ENCODE measurements around the gene PCYT1A.
"Not testable (repeated sequence)": the region's sequence is repeated elsewhere in the genome, so short reads cannot be mapped to it uniquely, and the experiment has no call there.

Gene PCYT1A

DNA sequence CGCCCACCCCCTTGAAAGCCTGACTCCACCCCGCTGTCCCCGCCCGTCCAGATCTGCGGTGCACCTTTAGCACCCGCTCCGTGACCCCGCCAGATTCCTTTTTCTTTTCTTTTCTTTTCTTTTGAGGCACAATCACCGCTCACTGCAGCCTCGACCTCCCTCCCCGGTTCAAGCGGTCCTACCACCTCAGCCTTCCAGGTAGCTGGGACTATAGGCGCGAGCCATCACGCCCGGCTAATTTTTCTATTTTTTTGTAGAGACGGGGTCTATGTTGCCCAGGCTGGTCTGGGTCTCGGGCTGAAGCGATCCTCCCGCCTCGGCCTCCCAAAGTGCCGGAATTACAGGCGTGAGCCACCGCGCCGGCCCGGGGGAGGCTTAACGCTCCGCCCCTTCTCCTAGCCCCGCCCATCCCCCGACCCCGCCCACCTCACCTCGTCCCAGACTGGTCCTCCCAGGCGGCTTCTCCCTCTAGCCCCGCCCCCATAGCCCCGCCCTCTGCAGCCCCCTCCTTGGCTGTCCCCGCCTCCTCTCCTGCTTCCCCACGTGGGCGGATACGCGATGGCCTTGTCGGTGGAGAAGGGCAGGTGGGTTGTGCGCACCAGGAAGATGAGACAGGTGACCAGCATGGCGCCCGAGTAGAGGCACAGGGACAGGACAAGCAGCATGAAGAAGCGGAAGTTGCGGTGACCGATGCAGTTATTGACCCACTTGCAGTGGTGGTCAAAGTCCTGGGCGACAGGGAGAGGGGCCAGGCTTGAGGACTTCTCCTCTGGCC is 79.5 kb downstream of the PCYT1A start:
- no peak for TF ChIP-seq CTCF (conservative IDR thresholded peaks at IDR 0.05; ENCODE audit: control insufficient read depth, insufficient read depth, low read depth, low read length)
- peak overlapping the region; percentile 43 for H3K4me3 ChIP-seq (ENCODE audit: control insufficient read depth, low read depth, low read length)
- peak; percentile 31 for DNase-seq (ENCODE audit: low read depth)

- no peak for TF ChIP-seq CTCF (conservative IDR thresholded peaks at IDR 0.05; ENCODE audit: control insufficient read depth, insufficient read depth, low read depth, low read length)
- no peak for DNase-seq (ENCODE audit: low read depth)
- no peak overlapping the region for H3K4me3 ChIP-seq (ENCODE audit: control insufficient read depth, low read depth, low read length)
Observed at GRCh38 chr3:196207159-196207832, 80.2 kb downstream of the PCYT1A start.

GRCh38 chr3:196205442-196206205 is 81.9 kb downstream of the PCYT1A start:
- H3K4me3 ChIP-seq (ENCODE audit: control insufficient read depth, low read depth, low read length); DNase-seq (ENCODE audit: low read depth): not testable (repeated sequence)

DNA sequence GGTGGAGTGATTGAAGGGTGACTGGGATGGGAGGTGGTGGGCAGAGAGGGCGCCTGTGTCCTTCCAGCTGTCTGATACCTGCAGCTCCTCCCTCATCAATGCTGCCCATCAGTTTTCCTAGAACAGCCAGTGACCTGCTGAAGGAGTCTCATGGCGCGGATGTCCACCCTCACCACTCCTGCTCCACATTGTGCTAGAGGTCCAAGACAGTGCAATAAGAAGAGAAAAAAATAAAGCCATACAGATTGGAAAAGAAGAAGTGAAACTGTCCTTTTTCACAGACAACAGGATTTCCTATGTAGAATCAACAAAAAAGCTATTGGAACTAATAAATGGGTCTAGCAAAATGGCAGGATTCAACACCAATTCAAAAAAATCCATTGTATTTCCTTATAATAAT is 83.7 kb downstream of the PCYT1A start:
- no peak overlapping the region for H3K4me3 ChIP-seq (ENCODE audit: control insufficient read depth, low read depth, low read length)
- no peak for DNase-seq (ENCODE audit: low read depth)
- TF ChIP-seq CTCF (conservative IDR thresholded peaks at IDR 0.05; ENCODE audit: control insufficient read depth, insufficient read depth, low read depth, low read length), result no peak

- peak; percentile 21 for DNase-seq (ENCODE audit: low read depth)
- TF ChIP-seq CTCF (conservative IDR thresholded peaks at IDR 0.05; ENCODE audit: control insufficient read depth, insufficient read depth, low read depth, low read length), result no peak
Observed at GRCh38 chr3:196202516-196202970, 85.0 kb downstream of the PCYT1A start.

DNA sequence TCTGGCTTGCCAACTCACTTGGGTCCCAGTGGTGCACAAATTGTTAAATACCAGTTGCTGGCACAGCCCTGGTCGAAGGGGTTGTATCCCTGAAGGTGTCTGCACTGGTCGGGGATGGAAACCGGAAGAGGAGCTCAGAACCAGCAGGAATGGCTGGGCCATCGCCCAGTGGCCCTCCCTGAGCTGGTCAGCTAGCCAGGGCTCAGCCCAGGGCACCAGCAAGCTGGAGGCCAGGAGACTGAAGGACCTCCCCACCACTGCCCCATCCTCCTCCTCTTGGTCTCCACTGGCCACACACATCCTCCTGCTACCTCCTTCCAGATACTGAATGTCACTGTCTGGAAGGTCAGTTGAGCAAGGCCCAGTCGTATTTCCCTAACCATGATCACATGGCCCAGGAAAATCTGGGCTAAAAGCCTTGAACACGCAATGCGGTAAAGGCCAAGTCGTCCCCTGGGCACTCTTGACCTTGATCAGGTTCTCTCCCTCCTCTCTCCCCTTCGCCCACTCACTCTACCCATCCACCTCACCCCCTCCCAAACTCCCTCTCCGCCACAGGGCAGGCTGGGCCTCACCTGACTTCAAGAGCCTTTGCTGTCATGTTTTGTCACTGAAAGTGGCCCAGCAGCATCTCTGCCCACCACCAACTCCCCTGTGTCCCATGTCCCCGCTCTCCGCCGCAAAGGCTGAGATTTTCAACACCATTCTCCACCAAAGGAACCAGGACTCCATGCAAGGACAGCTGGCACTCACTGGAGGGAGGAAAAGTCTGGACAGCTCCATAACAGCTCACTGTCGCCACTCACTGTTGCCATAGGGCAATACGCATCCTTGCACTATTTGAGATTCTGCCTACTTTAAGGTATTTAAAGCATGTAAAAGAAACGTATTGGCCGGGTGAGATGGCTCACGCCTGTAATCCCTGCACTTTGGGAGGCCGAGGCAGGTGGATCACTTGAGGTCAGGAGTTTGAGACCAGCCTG is 88.5 kb downstream of the PCYT1A start:
- TF ChIP-seq CTCF (conservative IDR thresholded peaks at IDR 0.05; ENCODE audit: control insufficient read depth, insufficient read depth, low read depth, low read length), result peak; percentile 26
- no peak overlapping the region for H3K4me3 ChIP-seq (ENCODE audit: control insufficient read depth, low read depth, low read length)
- peak; percentile 15 for DNase-seq (ENCODE audit: low read depth)

More at GRCh38 chr3:196202516-196202970, 85.0 kb downstream of the PCYT1A start:
- H3K4me3 ChIP-seq (ENCODE audit: control insufficient read depth, low read depth, low read length), result no peak overlapping the region

Measured in fibroblast of mammary gland (primary cell).